ENCODE results near the gene PPM1N. TPM values are rescaled to one million over a fixed set of nuclear protein-coding genes. Genes with fewer than 3 reads are reported as not detected.

The PPM1N gene
- total and polyA plus RNA-seq, 2 donors (not counting 1 experiment from before 2014, with no cell fraction given), result 2.3 to 2.8 TPM

DNA sequence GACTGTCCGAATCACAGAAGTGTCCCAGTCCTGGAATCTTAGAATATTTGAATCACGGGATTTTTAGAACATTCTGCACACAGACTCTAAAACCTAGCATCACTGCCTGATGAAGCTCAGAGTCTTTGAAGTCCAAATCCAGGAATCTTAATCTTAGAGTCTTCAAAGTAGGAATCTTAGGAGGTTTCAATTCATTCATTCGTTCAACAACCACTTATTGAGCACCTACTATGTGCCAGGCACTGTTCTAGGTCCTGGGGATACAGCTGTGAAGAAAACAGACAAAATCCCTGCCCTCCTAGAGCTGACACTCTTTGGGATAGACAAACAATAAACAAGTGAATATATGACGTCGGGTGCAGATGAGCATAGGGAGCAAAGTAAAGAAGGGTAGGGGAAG lies 3.1 kb upstream of the PPM1N start:
- no peak overlapping the region for H3K4me2 ChIP-seq (ENCODE audit: extremely low read depth, insufficient read depth, low read length)
- H3K4me3 ChIP-seq (replicated peaks in 1 of 4; ENCODE audit: control extremely low read depth in 1 of 4, insufficient read depth in 1 of 4, low read depth in 3 of 4, low read length in 4 of 4), result no peak overlapping the region
- no peak overlapping the region for H3K27ac ChIP-seq (ENCODE audit: insufficient read depth, low read length)
- no peaks in the 10 kb centered on the region for H3K79me2 ChIP-seq (ENCODE audit: control insufficient read depth, insufficient read depth, low read length)
- no peaks in the 10 kb centered on the region for H3K36me3 ChIP-seq (ENCODE audit: control insufficient read depth, insufficient read depth, low read length)
- H3K4me1 ChIP-seq (ENCODE audit: control insufficient read depth, extremely low read depth, insufficient read depth, low read length), result peaks cover 11% of the 10 kb centered on the region
- no peak overlapping the region for H3K9ac ChIP-seq (ENCODE audit: insufficient read depth, low read length)
- H3K27me3 ChIP-seq (ENCODE audit: control insufficient read depth, insufficient read depth, low read length), result no peaks in the 10 kb centered on the region
- no peak for DNase-seq (ENCODE audit: low read depth in 2 of 2)
- TF ChIP-seq EZH2 (IDR thresholded peaks at IDR 0.05; ENCODE audit: low read length, missing control alignments), result no peak
- TF ChIP-seq, protein P1, sequence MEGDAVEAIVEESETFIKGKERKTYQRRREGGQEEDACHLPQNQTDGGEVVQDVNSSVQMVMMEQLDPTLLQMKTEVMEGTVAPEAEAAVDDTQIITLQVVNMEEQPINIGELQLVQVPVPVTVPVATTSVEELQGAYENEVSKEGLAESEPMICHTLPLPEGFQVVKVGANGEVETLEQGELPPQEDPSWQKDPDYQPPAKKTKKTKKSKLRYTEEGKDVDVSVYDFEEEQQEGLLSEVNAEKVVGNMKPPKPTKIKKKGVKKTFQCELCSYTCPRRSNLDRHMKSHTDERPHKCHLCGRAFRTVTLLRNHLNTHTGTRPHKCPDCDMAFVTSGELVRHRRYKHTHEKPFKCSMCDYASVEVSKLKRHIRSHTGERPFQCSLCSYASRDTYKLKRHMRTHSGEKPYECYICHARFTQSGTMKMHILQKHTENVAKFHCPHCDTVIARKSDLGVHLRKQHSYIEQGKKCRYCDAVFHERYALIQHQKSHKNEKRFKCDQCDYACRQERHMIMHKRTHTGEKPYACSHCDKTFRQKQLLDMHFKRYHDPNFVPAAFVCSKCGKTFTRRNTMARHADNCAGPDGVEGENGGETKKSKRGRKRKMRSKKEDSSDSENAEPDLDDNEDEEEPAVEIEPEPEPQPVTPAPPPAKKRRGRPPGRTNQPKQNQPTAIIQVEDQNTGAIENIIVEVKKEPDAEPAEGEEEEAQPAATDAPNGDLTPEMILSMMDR (conservative IDR thresholded peaks at IDR 0.05 in 1 of 2, IDR thresholded peaks at IDR 0.05 in 1 of 2; ENCODE audit: low read depth in 1 of 2, low read length in 2 of 2), result no peak
- H3K9me3 ChIP-seq (ENCODE audit: control insufficient read depth, insufficient read depth, low read depth, low read length), result no peaks in the 10 kb centered on the region
- no peaks in the 10 kb centered on the region for H4K20me1 ChIP-seq (ENCODE audit: control insufficient read depth, extremely low read depth, insufficient read depth, low read length)
- no peak overlapping the region for H2AFZ ChIP-seq (ENCODE audit: low read length)

DNA sequence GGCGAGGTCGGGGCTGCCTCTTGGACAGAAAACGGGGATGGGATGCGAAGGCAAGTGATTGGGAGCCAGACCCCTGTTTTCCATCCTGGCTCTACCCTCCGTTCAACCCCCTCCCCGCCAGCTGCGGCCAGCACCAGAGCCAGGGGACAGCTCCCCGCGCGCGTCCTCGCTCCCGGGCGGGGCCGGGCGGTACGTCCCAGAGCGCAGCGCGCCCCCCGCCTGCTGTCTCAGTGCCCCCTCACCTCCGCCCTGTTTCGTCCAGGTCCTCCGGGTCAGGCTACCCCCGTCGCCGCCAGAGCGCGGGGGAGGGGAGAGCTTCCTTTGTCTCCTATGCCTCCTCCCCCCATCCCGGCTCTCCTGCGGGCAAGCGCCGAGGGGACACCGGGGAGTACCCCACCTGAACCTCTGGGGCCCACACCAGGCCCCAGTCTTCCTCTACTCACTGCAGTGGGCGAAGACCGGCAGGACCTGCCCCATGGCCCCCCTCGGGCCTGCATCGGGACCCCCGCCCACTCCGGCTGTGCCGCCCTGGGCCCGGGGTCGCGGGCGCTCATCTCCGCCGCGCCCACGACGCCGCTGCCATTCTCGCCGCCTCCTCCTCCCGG lies 1.8 kb upstream of the PPM1N start:
- Histone ChIP-seq H3K27me3 (ENCODE audit: control insufficient read depth, insufficient read depth, low read length) (no peaks in the 10 kb centered on the region), H3K4me2 (ENCODE audit: extremely low read depth, insufficient read depth, low read length) (peak overlapping the region; percentile 93), H3K9ac (ENCODE audit: insufficient read depth, low read length) (peak overlapping the region; percentile 50), H4K20me1 (ENCODE audit: control insufficient read depth, extremely low read depth, insufficient read depth, low read length) (no peaks in the 10 kb centered on the region), H3K27ac (ENCODE audit: insufficient read depth, low read length) (no peak overlapping the region), H3K9me3 (ENCODE audit: control insufficient read depth, insufficient read depth, low read depth, low read length) (no peaks in the 10 kb centered on the region), H3K36me3 (ENCODE audit: control insufficient read depth, insufficient read depth, low read length) (no peaks in the 10 kb centered on the region), H3K4me3 (replicated peaks in 1 of 4; ENCODE audit: control extremely low read depth in 1 of 4, insufficient read depth in 1 of 4, low read depth in 3 of 4, low read length in 4 of 4) (peak overlapping the region; percentile 54 to 85 (median 74)), H3K4me1 (ENCODE audit: control insufficient read depth, extremely low read depth, insufficient read depth, low read length) (peaks cover 11% of the 10 kb centered on the region), H3K79me2 (ENCODE audit: control insufficient read depth, insufficient read depth, low read length) (no peaks in the 10 kb centered on the region), H2AFZ (ENCODE audit: low read length) (no peak overlapping the region)
- DNase-seq (ENCODE audit: low read depth in 2 of 2), result no peak
- TF ChIP-seq, protein P1 (conservative IDR thresholded peaks at IDR 0.05 in 1 of 2, IDR thresholded peaks at IDR 0.05 in 1 of 2; ENCODE audit: low read depth in 1 of 2, low read length in 2 of 2), result no peak
- TF ChIP-seq EZH2 (IDR thresholded peaks at IDR 0.05; ENCODE audit: low read length, missing control alignments), result no peak

DNA sequence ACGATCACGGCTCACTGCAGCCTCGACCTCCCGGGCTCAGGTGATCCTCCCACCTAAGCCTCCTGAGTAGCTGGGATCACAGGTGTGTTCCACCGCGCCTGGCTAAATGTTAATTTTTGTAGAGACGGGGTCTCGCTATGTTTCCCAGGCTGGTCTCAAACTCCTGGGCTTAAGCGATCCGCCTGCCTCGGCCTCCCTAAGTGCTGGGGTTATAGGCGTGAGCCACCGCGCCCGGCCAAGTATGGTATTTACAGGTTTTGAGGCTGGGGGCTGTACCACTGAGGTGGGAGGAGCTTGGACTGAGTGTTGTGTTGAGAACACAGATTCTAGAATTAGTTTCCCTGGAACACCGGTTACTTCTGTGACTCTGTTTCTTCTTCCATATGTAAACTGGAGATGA lies 452 bp upstream of the PPM1N start:
- TF ChIP-seq, protein P1 (conservative IDR thresholded peaks at IDR 0.05 in 1 of 2, IDR thresholded peaks at IDR 0.05 in 1 of 2; ENCODE audit: low read depth in 1 of 2, low read length in 2 of 2), result no peak
- TF ChIP-seq EZH2 (IDR thresholded peaks at IDR 0.05; ENCODE audit: low read length, missing control alignments), result no peak
- no peaks in the 10 kb centered on the region for H4K20me1 ChIP-seq (ENCODE audit: control insufficient read depth, extremely low read depth, insufficient read depth, low read length)
- H3K9ac ChIP-seq (ENCODE audit: insufficient read depth, low read length), result no peak overlapping the region
- no peak overlapping the region for H2AFZ ChIP-seq (ENCODE audit: low read length)
- H3K4me2 ChIP-seq (ENCODE audit: extremely low read depth, insufficient read depth, low read length), result peak overlapping the region; percentile 5
- H3K4me1 ChIP-seq (ENCODE audit: control insufficient read depth, extremely low read depth, insufficient read depth, low read length), result peaks cover 9% of the 10 kb centered on the region
- H3K27me3 ChIP-seq (ENCODE audit: control insufficient read depth, insufficient read depth, low read length), result no peaks in the 10 kb centered on the region
- no peaks in the 10 kb centered on the region for H3K36me3 ChIP-seq (ENCODE audit: control insufficient read depth, insufficient read depth, low read length)
- no peak overlapping the region for H3K27ac ChIP-seq (ENCODE audit: insufficient read depth, low read length)
- no peaks in the 10 kb centered on the region for H3K9me3 ChIP-seq (ENCODE audit: control insufficient read depth, insufficient read depth, low read depth, low read length)
- DNase-seq (ENCODE audit: low read depth in 2 of 2), result no peak
- H3K79me2 ChIP-seq (ENCODE audit: control insufficient read depth, insufficient read depth, low read length), result no peaks in the 10 kb centered on the region
- H3K4me3 ChIP-seq (replicated peaks in 1 of 4; ENCODE audit: control extremely low read depth in 1 of 4, insufficient read depth in 1 of 4, low read depth in 3 of 4, low read length in 4 of 4), result no peak overlapping the region
